Measurements from ENCODE around the gene OXA1L.
"Not testable (repeated sequence)": the region's sequence is repeated elsewhere in the genome, so short reads cannot be mapped to it uniquely, and the experiment has no call there.

Gene OXA1L

DNA sequence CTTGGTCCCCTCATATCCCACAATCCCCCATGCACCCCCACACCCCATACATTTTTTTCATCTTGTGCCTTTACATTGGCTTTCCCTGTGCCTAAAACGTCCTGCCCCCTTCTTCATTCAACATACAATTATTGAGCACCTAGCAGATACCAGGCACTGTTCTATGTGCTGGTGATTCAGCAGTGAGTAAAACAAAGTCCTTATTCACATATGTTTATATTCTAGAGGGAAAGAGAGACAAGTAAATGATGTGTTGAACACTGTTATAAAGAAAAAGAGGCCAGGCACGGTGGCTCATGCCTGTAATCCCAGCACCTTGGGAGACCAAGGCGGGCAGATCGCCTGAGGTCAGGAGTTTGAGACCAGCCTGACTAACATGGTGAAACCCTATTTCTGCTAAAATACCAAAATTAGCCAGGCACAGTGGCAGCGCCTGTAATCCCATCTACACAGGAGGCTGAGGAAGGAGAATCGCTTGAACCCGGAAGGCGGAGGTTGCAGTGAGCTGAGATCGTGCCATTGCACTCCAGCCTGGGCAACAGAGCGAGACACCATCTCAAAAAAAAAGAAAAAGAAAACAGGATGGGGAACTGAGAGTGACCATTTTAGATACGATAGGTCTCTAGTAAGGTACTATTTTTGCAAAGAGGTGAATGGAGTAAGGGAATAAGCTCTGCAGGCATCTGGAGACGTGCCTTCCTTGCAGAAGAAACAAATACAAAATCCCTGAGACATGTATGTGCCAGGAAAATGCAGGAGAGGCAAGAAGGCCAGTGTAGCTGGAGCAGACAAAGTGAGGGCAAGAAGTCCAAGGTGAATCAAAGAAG, 36.6 kb downstream of the OXA1L start:
- TF ChIP-seq, protein P1, sequence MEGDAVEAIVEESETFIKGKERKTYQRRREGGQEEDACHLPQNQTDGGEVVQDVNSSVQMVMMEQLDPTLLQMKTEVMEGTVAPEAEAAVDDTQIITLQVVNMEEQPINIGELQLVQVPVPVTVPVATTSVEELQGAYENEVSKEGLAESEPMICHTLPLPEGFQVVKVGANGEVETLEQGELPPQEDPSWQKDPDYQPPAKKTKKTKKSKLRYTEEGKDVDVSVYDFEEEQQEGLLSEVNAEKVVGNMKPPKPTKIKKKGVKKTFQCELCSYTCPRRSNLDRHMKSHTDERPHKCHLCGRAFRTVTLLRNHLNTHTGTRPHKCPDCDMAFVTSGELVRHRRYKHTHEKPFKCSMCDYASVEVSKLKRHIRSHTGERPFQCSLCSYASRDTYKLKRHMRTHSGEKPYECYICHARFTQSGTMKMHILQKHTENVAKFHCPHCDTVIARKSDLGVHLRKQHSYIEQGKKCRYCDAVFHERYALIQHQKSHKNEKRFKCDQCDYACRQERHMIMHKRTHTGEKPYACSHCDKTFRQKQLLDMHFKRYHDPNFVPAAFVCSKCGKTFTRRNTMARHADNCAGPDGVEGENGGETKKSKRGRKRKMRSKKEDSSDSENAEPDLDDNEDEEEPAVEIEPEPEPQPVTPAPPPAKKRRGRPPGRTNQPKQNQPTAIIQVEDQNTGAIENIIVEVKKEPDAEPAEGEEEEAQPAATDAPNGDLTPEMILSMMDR (IDR thresholded peaks at IDR 0.05; ENCODE audit: insufficient read depth, missing control alignments), result no peak
- FAIRE-seq, result no peak
- no peak for DNase-seq (ENCODE audit: insufficient read length, low spot score)

DNA sequence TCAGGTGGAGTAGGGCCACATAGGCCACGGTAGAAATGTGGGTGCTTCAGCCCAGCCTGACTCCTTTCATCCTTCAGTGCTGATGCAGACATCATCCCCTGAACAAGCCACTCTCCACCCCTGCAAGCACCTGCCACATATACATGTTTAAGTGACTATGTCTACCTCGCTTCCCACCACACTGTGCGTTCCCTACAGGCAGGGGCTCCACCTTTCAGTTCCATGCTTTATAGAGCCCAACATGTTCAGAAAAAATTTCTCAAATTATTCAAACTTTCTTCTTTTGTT, 37.1 kb downstream of the OXA1L start:
- TF ChIP-seq, protein P1 (IDR thresholded peaks at IDR 0.05; ENCODE audit: insufficient read depth, missing control alignments), result no peak
- FAIRE-seq, result no peak
- DNase-seq (ENCODE audit: insufficient read length, low spot score), result no peak

DNA sequence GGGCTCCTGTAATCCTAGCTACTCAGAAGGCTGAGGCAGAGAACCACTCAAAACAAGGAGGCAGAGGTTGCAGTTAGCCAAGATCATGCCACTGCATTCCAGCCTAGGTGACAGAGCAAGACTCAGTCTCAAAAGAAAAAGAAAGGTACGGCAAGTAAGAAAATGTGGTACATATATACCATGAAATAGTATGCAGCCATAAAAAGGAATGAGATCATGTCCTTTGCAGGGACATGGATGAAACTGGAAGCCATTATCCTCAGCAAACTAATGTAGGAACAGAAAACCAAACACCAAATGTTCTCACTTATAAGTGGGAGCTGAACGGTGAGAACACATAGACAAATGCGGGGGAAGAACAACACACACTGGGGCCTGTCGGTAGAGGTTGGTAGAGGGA, 38.7 kb downstream of the OXA1L start:
- not testable (repeated sequence) for DNase-seq (ENCODE audit: insufficient read length, low spot score); FAIRE-seq

DNA sequence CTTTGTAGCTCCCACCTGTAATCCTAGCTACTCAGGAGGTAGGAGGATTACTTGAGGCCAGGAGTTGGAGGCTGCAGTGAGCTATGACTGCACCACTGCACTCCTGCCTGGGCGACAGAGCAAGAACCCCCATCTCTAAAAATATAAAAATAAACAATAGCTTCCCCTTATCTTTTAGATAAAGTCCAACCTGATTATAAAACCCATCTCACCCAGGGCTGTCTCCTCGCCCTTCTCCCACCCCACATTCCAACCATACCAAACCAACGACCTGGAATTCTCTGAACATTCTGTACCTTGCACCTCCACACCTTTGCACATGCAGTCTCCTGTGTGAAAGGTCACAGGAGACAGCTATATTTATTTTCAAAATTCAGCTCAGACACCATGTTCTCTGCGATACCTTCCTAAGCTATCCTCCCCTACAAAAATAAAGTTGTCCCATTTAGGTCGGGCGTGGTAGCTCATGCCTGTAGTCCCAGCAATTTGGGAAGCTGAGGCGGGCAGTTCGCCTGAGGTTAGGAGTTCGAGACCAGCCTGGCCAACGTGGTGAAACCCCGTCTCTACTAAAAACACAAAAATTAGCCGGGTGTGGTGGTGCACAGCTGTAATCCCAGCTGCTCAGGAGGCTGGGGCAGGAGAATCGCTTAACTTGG, 41.1 kb downstream of the OXA1L start:
- DNase-seq (ENCODE audit: insufficient read length, low spot score), result no peak
- TF ChIP-seq, protein P1 (IDR thresholded peaks at IDR 0.05; ENCODE audit: insufficient read depth, missing control alignments), result no peak
- FAIRE-seq, result no peak

DNA sequence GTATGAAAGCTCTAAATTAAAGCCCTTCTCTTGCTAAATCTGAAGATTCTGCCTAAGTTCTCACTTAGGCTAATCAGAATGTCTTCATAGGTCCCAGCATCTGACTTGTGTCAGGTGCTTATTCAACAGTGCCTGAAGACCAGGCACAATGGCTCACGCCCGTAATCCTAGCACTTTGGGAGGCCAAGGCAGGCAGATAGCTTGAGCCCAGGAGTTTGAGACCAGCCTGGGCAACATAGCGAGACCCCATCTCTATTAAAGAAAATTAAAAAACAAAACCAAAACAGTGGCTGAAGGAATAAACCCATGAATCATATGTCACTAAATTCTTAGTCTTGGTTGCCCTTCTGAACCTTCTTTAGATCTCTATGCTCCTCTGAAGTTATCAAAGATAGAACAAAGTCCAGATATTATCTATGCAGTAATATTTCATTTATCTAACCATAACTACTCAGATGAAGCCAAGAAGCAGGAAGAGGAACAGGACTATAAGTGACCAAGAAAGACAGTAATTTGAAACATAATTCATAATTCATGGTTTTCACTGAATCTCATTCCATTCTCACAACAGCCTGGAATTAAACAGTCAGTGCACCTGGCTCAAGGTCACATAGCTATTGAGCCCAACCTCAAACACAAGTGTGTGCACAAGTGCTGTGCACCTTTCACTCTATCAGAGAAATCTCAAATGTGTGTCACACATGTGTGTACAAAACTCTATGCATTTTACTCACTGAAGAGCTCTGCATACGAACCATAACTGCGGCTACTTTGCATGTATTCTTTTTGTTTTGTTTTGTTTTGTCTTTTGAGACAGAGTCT, 42.1 kb downstream of the OXA1L start:
- TF ChIP-seq, protein P1 (IDR thresholded peaks at IDR 0.05; ENCODE audit: insufficient read depth, missing control alignments), result no peak
- FAIRE-seq, result no peak

DNA sequence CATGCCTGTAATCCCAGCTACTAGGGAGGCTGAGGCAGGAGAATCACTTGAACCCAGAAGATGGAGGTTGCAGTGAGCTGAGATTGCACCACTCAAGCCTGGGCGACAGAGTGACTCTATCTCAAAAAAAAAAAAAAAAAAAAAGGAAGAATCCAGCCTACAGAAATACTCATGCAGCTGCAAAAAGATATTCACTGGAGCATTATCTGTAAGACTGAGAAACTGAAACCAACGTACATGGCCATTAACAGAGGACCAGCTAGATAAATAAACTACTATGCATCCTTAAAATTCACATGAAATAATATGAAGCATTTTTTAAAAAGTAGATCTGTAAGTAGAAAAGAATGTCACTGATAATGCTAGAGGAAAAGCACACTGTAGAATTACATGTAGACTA, 45.2 kb downstream of the OXA1L start:
- DNase-seq (ENCODE audit: insufficient read length, low spot score) (no peak), FAIRE-seq (no peak)
- TF ChIP-seq, protein P1 (IDR thresholded peaks at IDR 0.05; ENCODE audit: insufficient read depth, missing control alignments), result no peak

More for the DNA sequence above, 42.1 kb downstream of the OXA1L start:
- no peak for DNase-seq (ENCODE audit: insufficient read length, low spot score)

DNA sequence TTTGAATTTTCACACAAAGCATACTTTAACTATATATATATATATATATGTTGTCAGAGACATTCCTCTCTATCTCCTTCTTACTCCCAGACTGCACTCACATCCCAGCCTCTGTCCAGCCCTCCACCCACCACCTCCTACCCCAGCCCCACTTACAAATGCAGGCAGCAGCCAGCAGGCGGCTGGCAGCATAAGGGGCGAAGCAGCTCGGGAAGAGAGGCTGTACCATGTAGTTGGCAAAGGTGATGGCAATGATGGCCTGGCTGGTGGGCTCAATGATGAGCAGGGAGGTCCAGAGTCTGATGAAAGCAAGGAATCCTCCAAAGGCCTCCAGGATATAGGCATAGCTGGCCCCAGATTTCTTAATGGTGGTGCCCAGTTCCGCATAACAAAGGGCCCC, 46.3 kb downstream of the OXA1L start:
- TF ChIP-seq, protein P1 (IDR thresholded peaks at IDR 0.05; ENCODE audit: insufficient read depth, missing control alignments), result no peak
- DNase-seq (ENCODE audit: insufficient read length, low spot score) (no peak), FAIRE-seq (no peak)

Measured in D721Med (cell line).